ENCODE data around the gene SERAC1.
"Not testable (repeated sequence)": the region's sequence is repeated elsewhere in the genome, so short reads cannot be mapped to it uniquely, and the experiment has no call there.

SERAC1 gene

GRCh38 chr6:158174514-158174913 lies 6.5 kb upstream of the SERAC1 start:
- DNase-seq (ENCODE audit: low spot score) = no peak

- DNase-seq (ENCODE audit: low spot score) = no peak
Observed at GRCh38 chr6:158174024-158174423, 6.0 kb upstream of the SERAC1 start.

- DNase-seq (ENCODE audit: low spot score) = no peak
Observed at GRCh38 chr6:158172001-158172400, 3.9 kb upstream of the SERAC1 start.

DNA sequence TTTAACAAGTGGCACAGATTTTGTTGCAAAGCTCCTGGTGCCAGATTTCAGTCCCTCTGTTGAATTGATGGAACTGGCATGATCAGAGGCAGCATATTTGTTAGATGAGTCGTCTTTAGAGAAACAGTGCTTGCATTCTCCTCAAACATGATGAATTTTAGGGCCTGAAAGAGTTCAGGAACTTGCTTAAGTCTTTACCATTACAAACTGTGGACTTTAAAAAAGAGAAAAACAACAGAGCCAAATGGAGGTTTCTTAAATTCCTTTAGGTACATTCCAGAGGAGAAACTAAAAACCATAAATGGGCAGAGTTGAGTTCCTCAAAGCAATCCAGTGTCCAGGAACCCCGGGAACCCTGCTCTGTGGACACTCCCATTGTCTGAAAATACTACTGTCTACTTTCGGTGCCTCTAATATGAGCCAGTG lies 2.6 kb upstream of the SERAC1 start:
- peak; percentile 44 for DNase-seq (ENCODE audit: low spot score)

DNA sequence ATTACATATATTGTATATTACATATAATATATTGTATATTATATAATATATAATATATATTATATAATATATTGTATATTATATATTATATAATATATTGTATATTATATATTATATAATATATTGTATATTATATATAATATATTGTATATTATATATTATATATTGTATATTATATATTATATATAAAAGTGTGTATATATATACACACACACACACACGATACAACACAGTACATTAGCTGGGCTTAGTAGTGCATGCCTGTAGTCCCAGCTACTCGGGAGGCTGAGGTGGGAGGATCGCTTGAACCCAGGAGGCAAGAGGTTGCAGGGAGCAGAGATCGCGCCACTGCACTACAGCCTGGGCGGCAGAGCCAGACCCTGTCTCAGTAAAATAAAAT lies 1.6 kb upstream of the SERAC1 start:
- DNase-seq (ENCODE audit: low spot score) = not testable (repeated sequence)

DNA sequence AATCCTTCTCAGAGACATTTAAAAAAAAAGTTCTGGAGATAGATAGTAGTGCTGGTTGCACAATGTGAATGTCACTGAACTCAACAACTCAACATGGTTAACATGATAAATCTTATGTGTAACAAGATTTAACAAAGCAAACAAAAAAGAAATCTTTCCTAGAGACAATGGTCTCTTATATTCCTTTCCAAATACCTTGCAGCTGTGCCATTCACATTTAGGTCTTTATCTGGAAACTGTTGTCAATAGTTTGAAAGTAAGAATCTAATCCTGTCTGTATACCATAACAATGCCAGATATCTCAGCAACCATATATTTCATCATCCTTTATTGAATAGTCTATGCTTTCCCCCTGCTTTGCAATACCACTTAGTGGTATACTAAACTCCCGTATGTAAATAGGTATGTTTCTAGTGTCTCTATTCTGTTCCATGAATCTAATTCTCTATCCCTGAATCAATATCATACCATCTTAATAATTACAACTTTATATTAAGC lies 2.1 kb downstream of the SERAC1 start:
- no peak for DNase-seq (ENCODE audit: low spot score)

DNA sequence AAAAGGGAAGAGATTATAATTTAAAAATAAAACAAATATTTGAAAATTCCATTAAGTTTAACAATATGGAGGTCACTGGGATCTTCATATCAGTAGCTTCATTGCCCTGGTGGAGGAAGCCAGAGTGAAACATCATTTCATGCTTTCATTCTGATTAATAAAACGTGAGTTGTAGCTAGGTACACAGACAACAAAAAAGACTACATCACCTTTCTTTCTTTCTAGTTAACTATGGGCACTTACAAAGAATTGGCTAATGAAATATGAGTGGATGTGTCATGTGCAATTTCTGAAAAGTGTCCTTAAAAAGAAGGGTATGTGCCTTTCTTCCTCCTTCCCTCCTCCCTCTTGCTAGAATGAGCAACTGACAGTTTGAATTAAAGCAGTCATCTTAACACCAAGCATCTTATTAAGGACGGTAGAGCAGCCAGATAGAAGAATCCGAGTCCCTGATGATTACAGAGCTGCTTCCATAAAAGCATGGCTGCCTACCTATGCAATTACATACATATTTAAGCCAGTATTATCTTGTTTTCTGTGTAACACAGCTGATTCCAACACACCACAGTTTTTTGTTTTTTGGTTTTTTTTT lies 3.4 kb downstream of the SERAC1 start:
- DNase-seq (ENCODE audit: low spot score) = no peak

DNA sequence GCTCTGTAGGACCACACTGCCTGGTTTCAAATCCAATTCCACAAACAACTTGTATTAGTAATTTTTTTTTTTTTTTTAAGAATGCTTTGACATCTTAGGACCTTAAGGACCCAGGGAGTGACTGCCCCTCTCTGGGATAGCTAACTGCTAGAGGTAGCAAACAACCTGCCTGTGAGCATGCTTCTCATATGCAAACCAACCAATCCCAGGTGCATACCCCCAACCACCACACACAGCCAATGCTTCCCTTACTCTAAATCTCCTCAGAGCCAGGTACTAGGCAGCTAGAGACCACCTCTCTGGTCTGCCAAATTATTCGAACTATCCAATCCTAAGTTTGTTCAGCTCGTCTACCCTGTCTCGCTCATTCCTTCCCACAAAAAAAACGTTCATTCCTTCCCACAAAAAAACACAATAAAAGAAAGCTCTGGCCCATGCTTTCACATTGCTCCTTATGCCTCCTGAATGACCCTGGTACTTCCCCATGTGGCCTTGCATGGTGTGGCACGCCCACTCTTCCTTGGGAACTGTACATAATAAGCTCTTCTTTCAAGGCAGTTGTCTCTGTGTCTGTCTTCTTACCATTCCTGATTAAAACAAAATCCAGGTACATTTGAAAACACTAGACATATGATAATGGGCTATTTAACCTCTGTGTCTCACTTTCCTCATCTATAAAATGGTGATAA lies 6.4 kb downstream of the SERAC1 start:
- no peak for DNase-seq (ENCODE audit: low spot score)

- DNase-seq (ENCODE audit: low spot score) = no peak
Observed at GRCh38 chr6:158160932-158161539, 7.0 kb downstream of the SERAC1 start.

- DNase-seq (ENCODE audit: low spot score) = no peak
Observed at GRCh38 chr6:158158748-158159147, 9.3 kb downstream of the SERAC1 start.

GRCh38 chr6:158158123-158158522 lies 9.9 kb downstream of the SERAC1 start:
- no peak for DNase-seq (ENCODE audit: low spot score)

DNA sequence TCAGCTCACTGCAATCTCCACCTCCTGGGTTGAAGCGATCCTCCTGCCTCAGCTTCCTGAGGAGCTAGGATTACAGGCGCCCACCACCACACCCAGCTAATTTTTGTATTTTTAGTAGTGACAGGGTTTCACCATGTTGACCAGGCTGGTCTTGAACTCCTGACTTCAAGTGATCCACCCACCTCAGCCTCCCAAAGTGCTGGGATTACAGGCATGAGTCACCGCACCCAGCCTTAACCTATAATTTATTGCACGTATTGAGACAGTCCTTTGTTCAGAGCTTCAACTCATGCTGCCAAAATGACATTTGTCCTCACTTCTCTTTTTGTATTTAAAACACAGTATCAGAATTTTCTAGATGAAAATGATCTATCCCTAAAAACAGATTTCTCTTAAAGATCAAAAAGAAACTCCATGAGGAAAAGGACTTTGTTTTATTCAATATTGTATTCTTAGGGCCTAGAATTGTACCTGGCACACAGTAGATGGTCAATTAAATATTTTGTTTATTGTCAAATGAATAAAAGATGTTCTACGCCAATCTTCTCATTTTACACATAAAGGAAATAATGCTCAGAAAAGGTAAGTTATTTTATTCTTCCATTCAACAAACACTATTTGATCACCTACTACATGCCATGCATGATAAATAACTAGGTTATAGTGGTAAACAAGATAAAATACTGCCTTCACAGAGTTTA lies 10.8 kb downstream of the SERAC1 start:
- DNase-seq (ENCODE audit: low spot score) = no peak

DNA sequence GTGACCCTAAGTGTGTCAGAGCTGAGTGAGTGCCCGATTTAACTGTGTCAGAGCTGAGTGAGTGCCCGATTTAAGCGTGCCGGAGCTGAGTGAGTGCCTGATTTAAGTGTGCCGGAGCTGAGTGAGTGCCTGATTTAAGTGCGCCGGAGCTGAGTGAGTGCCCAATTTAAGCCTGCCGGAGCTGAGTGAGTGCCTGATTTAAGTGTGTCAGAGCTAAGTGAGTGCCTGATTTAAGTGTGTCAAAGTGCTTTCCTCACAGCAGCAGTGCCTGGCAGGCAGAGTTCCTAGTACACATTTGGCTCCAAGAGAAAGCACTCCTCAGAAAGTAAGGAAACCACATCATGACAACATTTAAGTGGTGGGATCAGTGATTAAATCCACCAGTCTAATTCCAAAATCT lies 13.2 kb downstream of the SERAC1 start:
- DNase-seq (ENCODE audit: low spot score) = no peak

DNA sequence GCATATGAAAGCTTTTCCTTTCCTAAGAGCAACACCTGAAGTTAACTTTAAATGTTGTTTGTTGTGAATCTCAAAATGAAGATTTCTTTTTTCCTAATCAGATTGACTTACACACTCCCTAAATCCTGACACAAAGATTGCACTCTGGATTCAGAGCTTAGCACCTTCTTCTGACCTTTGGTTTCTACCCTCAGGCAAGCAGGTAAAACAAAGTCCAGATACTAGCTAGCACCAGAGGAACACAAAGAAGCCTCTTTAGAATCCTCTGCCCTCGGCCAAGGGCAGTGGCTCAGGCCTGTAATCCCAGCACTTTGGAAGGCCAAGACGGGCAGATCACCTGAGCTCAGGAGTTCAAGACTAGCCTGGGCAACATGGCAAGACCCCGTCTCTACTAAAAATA lies 14.5 kb downstream of the SERAC1 start:
- DNase-seq (ENCODE audit: low spot score) = no peak

- no peak for DNase-seq (ENCODE audit: low spot score)
Observed at GRCh38 chr6:158152659-158153058, 15.4 kb downstream of the SERAC1 start.

- not testable (repeated sequence) for DNase-seq (ENCODE audit: low spot score)
Observed at GRCh38 chr6:158152025-158152424, 16.0 kb downstream of the SERAC1 start.

- no peak for DNase-seq (ENCODE audit: low spot score)
Observed at GRCh38 chr6:158150701-158151100, 17.4 kb downstream of the SERAC1 start.

DNA sequence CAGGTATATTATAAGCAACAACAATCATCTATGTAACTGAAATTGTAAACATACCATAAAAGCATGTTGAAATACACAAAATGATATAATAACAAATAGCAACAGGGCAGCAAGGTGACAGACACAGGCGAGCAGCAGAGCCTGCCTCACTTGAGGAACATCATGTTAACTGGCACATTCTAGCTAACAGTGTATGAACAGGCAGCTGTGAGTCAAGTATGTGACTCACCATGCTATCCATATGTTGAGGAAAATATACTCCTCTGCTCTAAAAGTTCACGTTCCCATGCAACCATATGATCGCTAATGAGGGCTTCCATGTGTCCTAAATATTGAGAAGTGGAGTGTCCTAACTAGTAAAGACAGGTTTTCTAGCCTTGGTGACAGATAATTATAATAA lies 18.4 kb downstream of the SERAC1 start:
- DNase-seq (ENCODE audit: low spot score) = peak; percentile 77

DNA sequence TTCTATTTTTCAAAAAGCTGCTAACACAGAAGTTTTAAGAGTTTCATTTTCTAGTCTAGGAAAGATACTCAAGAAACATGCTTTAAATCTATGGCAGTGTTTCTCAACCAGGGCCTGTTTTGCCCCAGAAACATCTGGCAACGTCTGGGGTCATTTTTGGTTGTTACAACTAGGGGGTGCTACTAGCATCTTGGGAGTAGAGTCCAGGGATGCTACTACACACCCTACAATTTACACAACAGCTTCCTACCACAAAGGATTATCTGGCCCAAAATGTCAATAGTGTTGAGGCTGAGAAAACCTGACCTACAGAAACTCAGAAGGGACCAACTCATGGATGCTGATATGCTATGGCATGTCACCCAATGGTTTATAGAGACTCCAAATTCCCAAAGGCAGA lies 24.4 kb downstream of the SERAC1 start:
- DNase-seq (ENCODE audit: low spot score) = peak; percentile 11

GRCh38 chr6:158142789-158143188 lies 25.3 kb downstream of the SERAC1 start:
- peak; percentile 51 for DNase-seq (ENCODE audit: low spot score)

GRCh38 chr6:158131926-158132325 lies 36.1 kb downstream of the SERAC1 start:
- DNase-seq (ENCODE audit: low spot score) = peak; percentile 67

DNA sequence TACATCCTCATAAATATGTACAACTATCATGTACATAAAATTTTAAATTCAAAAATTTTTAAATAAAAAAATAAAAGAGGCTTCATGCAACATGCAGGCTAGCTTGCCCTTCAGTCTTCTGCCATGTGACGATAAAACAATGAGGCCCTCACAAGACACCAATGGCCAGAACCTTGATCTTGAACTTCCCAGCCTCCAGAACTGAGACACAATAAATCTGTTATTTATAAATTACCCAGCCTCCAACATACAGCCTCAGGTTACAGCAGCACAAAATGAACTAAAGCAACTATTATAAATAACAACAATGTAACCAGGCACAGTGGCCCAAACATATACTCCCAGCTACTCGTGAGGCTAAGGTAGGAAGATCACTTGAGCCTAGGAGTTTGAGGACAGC lies 42.8 kb downstream of the SERAC1 start:
- no peak for DNase-seq (ENCODE audit: low spot score)

DNA sequence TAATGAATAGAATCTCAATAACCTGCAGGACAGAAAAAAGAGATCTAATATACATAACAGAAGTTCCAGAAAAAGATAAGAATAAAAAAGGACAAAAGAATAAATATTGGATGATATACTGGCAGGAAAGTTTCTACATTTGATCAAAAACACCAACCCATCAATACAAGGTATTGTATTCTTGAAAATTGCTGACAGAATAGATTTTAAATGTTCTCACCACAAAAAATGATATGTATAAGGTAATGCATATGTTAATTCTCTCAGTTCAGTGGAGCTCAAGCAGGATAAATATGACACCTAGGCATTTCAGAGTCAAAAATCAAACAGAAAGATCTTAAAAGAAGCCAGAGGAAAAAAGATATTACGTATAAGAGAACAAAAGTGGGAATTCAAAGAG lies 43.8 kb downstream of the SERAC1 start:
- DNase-seq (ENCODE audit: low spot score) = no peak
